ENCODE results near the gene TMEM263. TPM values are rescaled to one million over a fixed set of nuclear protein-coding genes. Genes with fewer than 3 reads are reported as not detected.
A peak's percentile ranks its signal among the peaks of the same experiment; 100 is the strongest.

The TMEM263 gene
- total RNA-seq, 2 donors from 2014 or later: 46.4 to 59.7 TPM

- no peak for TF ChIP-seq CTCF (IDR thresholded peaks at IDR 0.05)
- Histone ChIP-seq H3K9me3 (no peaks in the 10 kb centered on the region), H3K36me3 (no peaks in the 10 kb centered on the region), H3K27me3 (no peaks in the 10 kb centered on the region), H3K4me1 (no peaks in the 10 kb centered on the region), H3K27ac (no peak overlapping the region), H3K4me3 (no peak overlapping the region)
- no peak for DNase-seq (ENCODE audit: low spot score)
These were observed 44.1 kb upstream of the TMEM263 start for GRCh38 chr12:106911581-106911980.

- Histone ChIP-seq H3K4me3 (no peak overlapping the region), H3K27me3 (no peaks in the 10 kb centered on the region), H3K9me3 (no peaks in the 10 kb centered on the region), H3K4me1 (no peaks in the 10 kb centered on the region), H3K36me3 (no peaks in the 10 kb centered on the region), H3K27ac (no peak overlapping the region)
- DNase-seq (ENCODE audit: low spot score): no peak
- no peak for TF ChIP-seq CTCF (IDR thresholded peaks at IDR 0.05)
These were observed 42.3 kb upstream of the TMEM263 start for GRCh38 chr12:106913456-106913855.

GRCh38 chr12:106914796-106915634 is 40.7 kb upstream of the TMEM263 start:
- no peak for DNase-seq (ENCODE audit: low spot score)
- Histone ChIP-seq H3K4me3 (no peak overlapping the region), H3K27me3 (no peaks in the 10 kb centered on the region), H3K27ac (no peak overlapping the region), H3K36me3 (no peaks in the 10 kb centered on the region), H3K9me3 (no peaks in the 10 kb centered on the region), H3K4me1 (no peaks in the 10 kb centered on the region)
- TF ChIP-seq CTCF (IDR thresholded peaks at IDR 0.05): no peak

- no peak for TF ChIP-seq CTCF (IDR thresholded peaks at IDR 0.05)
- DNase-seq (ENCODE audit: low spot score): no peak
- Histone ChIP-seq H3K36me3 (no peaks in the 10 kb centered on the region), H3K4me1 (no peaks in the 10 kb centered on the region), H3K4me3 (no peak overlapping the region), H3K27me3 (no peaks in the 10 kb centered on the region), H3K9me3 (no peaks in the 10 kb centered on the region), H3K27ac (no peak overlapping the region)
These were observed 40.1 kb upstream of the TMEM263 start for GRCh38 chr12:106915635-106916026.

GRCh38 chr12:106917503-106917902 is 38.2 kb upstream of the TMEM263 start:
- no peak for TF ChIP-seq CTCF (IDR thresholded peaks at IDR 0.05)
- DNase-seq (ENCODE audit: low spot score): no peak

GRCh38 chr12:106918746-106919145 is 37.0 kb upstream of the TMEM263 start:
- no peaks in the 10 kb centered on the region for H3K9me3 ChIP-seq
- no peaks in the 10 kb centered on the region for H3K4me1 ChIP-seq
- no peak for DNase-seq (ENCODE audit: low spot score)
- peak in 1 of 2 donors; percentile 62 for TF ChIP-seq CTCF (IDR thresholded peaks at IDR 0.05)
- no peaks in the 10 kb centered on the region for H3K27me3 ChIP-seq
- H3K27ac ChIP-seq: no peak overlapping the region
- no peak overlapping the region for H3K4me3 ChIP-seq
- H3K36me3 ChIP-seq: no peaks in the 10 kb centered on the region

More at GRCh38 chr12:106917503-106917902, 38.2 kb upstream of the TMEM263 start:
- Histone ChIP-seq H3K36me3 (no peaks in the 10 kb centered on the region), H3K4me1 (no peaks in the 10 kb centered on the region), H3K27me3 (no peaks in the 10 kb centered on the region), H3K4me3 (no peak overlapping the region), H3K27ac (no peak overlapping the region), H3K9me3 (no peaks in the 10 kb centered on the region)
